Activated CD4-positive, alpha-beta T cell treated with anti-CD3 and anti-CD28 coated beads, Interleukin-2, Interleukin-6, amounts not matched to agents 100 ng/mL and 50 ng/mL, durations not matched to agents 16 hours and 8 hours (primary cell): Measurements from ENCODE around the gene STYK1.

Experiments
- DNase-seq: peaks from one replicate; pipeline ENCODE4 v3.0.0-alpha.2; 2020

The STYK1 gene

GRCh38 chr12:10673659-10674384 is at the start of gene STYK1:
Gene STYK1, minus strand, starts transcription at chr12:10674052. Its CDS starts 39,434 bp downstream, at chr12:10634618.
- DNase-seq: peak; percentile 88

GRCh38 chr12:10722905-10723746 is 49.3 kb upstream of the STYK1 start, which contains the start of gene YBX3:
Gene YBX3, minus strand, starts transcription at chr12:10723323. Its CDS starts 212 bp downstream, at chr12:10723111.
- peak; percentile 81 for DNase-seq

GRCh38 chr12:10722502-10722904 is 48.7 kb upstream of the STYK1 start:
- peak; percentile 45 for DNase-seq

GRCh38 chr12:10721651-10722501 is 48.0 kb upstream of the STYK1 start:
- peak; percentile 74 for DNase-seq

- DNase-seq: no peak
These were observed 47.3 kb upstream of the STYK1 start for GRCh38 chr12:10720974-10721650.

- DNase-seq: no peak
These were observed 45.6 kb upstream of the STYK1 start for GRCh38 chr12:10719482-10719881.

- DNase-seq: no peak
These were observed 44.5 kb upstream of the STYK1 start for GRCh38 chr12:10718279-10718821.

GRCh38 chr12:10717410-10717809 is 43.6 kb upstream of the STYK1 start:
- DNase-seq: no peak

- no peak for DNase-seq
These were observed 43.0 kb upstream of the STYK1 start for GRCh38 chr12:10716704-10717315.

GRCh38 chr12:10716277-10716676 is 42.4 kb upstream of the STYK1 start:
- DNase-seq: no peak

GRCh38 chr12:10715491-10715890 is 41.6 kb upstream of the STYK1 start:
- peak; percentile 15 for DNase-seq

- DNase-seq: no peak
These were observed 36.0 kb upstream of the STYK1 start for GRCh38 chr12:10709808-10710207.

GRCh38 chr12:10708862-10709261 is 35.0 kb upstream of the STYK1 start:
- no peak for DNase-seq

- no peak for DNase-seq
These were observed 31.8 kb upstream of the STYK1 start for GRCh38 chr12:10705655-10706054.

- no peak for DNase-seq
These were observed 28.0 kb upstream of the STYK1 start for GRCh38 chr12:10701843-10702242.

GRCh38 chr12:10701131-10701681 is 27.4 kb upstream of the STYK1 start:
- peak; percentile 26 for DNase-seq

- DNase-seq: no peak
These were observed 26.7 kb upstream of the STYK1 start for GRCh38 chr12:10700581-10700980.

- no peak for DNase-seq
These were observed 24.0 kb upstream of the STYK1 start for GRCh38 chr12:10697862-10698261.

GRCh38 chr12:10697156-10697555 is 23.3 kb upstream of the STYK1 start:
- DNase-seq: no peak

GRCh38 chr12:10690906-10691305 is 17.1 kb upstream of the STYK1 start:
- no peak for DNase-seq

- DNase-seq: no peak
These were observed 15.3 kb upstream of the STYK1 start for GRCh38 chr12:10689146-10689545.
